ENCODE measurements around the gene CHMP1B.

The CHMP1B gene, protein sequence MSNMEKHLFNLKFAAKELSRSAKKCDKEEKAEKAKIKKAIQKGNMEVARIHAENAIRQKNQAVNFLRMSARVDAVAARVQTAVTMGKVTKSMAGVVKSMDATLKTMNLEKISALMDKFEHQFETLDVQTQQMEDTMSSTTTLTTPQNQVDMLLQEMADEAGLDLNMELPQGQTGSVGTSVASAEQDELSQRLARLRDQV

GRCh38 chr18:11851146-11851805 lies at the start of gene CHMP1B:
Gene CHMP1B, plus strand, starts transcription at chr18:11851413. Its CDS starts 99 bp downstream, at chr18:11851512.
- DNase-seq, result peak; percentile 99

DNA sequence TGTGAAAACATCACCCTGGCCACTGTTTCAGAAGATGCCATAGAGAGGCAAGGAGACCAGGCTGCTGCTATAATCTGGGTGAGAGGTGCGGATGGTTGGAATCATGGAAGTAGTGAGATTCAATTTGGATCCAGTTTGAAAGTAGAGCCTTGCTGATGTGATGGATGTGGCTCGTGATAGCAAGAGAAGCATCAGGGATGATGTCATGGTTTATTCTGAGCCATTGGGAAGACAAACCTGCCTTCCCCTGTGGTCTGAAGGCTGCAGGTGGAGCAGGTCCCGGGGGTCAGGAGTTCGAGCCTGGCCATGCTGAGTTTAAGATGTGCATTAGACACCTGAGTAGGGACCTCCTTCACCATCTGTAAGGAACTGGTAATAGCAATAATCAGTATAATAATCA lies 49.6 kb upstream of the CHMP1B start:
- DNase-seq, result no peak

DNA sequence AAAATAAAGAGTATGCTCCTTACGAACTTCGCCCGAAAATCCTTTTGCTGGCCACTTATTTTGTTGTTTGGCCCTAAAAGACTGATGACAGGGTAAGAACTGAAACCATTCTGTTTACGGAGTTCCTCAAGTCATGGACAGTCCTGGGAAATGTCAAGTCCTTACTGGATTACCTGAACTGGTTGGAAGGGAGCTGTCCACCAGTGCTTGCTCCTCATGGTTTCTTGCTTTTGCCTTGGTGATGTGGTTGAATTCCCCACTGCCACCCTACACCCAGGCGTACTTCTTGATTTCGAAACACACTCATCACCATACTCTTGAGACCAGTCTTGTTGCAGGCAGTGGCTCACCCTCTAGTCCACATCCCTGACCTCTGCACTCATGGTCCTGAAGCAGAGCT lies 49.1 kb upstream of the CHMP1B start:
- no peak for DNase-seq

GRCh38 chr18:11802586-11802985 lies 48.6 kb upstream of the CHMP1B start:
- no peak for DNase-seq

DNA sequence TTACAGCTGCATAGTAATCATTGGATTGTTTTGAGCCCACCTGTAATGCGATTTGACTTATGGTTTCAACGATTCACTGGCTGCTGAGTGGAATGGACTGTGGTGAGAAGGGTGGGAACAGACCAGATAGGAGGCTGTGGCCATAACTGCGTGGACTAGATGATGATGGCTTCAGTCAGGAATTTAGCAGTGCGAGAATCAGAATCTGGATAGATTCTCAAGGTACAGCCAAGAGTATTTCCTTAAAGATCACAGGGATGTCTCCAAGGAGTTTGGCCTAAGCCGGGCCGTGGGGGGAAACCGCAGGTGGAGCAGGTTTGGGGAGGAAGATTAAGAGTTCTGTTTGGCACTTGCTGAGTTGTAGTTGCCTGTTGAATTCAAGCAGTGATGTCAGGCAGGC lies 44.0 kb upstream of the CHMP1B start:
- no peak for DNase-seq

- no peak for DNase-seq
These were observed 43.0 kb upstream of the CHMP1B start for GRCh38 chr18:11808001-11808855.

- DNase-seq, result no peak
These were observed 41.3 kb upstream of the CHMP1B start for GRCh38 chr18:11809895-11810294.

- no peak for DNase-seq
These were observed 40.8 kb upstream of the CHMP1B start for GRCh38 chr18:11810379-11810778.

- no peak for DNase-seq
These were observed 40.2 kb upstream of the CHMP1B start for GRCh38 chr18:11811009-11811408.

GRCh38 chr18:11817229-11817628 lies 34.0 kb upstream of the CHMP1B start:
- no peak for DNase-seq

DNA sequence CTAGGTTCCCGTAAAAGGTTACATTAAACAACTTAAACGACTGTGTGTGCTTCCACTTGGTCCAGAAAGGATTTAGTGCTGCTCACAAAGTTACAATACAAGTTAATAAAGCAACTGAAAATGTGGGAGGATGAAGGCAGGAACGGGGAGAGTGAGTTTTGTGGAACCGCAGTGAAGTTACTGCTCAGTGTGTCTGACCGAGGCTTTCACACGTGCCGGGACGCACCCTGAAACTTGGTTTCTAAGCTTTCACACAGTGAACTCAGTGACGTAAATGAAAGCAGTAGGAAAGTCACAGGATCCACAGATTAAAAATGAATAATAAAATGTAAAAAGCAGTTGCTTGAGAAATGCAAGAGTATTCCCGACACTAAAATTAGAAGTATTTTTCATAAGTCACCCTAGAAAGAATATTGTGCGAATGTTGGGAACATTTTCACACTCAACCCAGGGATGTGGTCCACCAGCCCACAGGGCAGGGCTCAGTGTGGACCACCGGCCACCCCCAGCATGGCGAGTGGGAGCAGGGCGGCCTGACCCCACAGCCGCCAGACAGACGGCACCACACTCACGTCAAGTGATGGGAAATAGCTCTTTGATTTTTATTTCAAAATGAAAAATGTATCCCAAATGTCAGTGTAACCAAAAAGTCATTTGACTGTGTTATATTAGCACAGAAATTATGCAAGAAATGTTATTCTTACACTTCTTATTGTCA lies 32.6 kb upstream of the CHMP1B start:
- no peak for DNase-seq

GRCh38 chr18:11819938-11820337 lies 31.3 kb upstream of the CHMP1B start:
- DNase-seq, result no peak

- no peak for DNase-seq
These were observed 30.5 kb upstream of the CHMP1B start for GRCh38 chr18:11820697-11821096.

DNA sequence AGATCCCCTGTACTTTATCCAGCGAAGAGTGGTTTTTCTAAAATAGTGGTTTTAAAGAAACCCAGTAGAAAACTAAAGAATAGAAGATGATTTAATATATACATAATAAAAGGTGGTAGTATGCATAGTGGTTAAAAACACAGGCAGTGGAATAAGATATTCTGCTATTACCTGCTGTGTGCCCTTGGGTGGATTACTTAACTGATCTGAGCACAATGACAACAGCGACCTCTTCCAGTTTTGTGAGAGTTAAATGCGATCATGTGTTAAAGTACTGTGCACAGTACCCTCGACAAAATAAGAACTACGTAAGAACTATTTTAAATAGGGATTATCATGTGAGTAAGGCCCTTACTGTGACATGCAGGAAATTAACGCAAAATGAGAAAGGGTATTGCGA lies 30.0 kb upstream of the CHMP1B start:
- DNase-seq, result no peak

DNA sequence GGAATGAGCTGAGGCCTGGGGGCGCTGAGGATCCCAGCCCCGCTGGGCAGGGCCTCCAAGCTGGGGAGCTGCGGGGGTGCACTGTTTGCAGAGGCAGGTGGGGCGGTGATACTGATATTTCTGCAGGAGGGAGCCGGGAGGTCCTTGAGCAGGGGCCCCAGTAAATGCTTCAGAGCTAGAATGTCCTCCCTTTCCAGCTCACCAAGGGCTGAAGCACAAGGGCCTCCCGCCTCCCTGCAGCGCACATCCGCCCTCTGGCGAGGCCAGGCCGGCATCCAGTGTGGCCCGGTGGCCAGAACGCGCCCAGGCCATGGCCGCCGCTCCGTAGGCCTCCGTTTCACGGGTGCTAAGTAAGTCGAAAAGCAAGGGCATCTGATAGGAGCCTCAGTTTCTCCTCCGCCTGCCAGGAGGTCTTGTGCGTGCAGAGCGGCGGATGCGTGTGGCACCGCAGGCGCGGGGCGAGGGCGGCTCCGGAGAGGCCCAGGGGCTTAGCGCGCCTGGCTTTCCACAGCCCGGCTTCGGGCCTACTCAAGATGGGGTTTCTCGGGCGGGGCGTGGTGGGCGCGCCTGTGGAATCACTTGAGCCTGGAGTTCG lies 29.5 kb upstream of the CHMP1B start:
- DNase-seq, result no peak

DNA sequence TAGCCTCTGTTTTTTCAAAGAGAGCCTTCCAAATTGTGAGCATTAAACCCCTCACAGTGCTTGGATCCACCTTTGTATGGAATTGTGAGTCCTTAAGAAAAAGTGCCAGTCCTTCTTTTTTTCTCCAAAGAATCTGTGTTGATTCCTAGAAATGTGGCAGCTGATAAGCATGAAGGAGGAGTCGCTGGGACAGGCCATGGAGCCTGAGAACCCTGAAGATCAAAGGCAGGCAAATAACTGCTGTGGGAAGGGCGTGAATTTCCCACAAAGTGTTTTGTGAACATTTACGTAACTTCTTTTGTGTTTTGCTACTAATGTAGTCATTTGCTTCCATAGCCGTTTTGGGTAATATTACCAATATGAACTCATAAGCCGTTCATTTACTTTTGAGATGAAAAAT lies 27.7 kb upstream of the CHMP1B start:
- no peak for DNase-seq

GRCh38 chr18:11826836-11827235 lies 24.4 kb upstream of the CHMP1B start:
- DNase-seq, result peak; percentile 52

DNA sequence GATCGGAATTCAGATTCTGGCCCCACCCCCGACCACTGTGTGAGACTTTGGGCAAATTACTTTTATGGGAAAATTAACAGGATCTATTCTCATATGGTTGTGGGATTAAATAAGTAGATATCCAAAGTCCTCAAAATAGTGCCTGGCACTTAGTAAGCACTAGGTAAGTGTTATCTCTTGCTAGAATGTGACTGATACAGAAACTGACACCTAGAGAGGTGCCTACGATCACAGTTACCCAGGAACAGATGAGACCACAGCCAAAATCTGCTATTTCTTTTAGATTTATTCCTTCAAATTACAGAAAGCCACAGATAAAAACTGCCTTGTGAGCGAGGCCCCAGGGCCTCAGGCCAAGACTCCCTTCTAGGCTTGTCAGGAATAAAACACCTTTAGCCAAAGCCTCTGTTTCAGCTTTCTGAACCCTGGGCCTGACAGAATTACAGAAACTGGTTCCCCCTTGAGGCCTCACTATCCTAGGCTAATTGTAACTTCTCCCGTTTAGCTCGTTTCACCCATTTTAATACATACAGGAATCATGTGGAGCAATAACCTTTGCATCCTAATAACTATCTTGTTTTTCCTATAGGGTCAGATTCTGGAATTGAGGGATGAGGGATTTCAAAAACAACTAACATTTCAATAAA lies 22.3 kb upstream of the CHMP1B start:
- DNase-seq, result no peak

GRCh38 chr18:11830585-11830984 lies 20.6 kb upstream of the CHMP1B start:
- no peak for DNase-seq

- DNase-seq, result no peak
These were observed 19.3 kb upstream of the CHMP1B start for GRCh38 chr18:11831921-11832320.

DNA sequence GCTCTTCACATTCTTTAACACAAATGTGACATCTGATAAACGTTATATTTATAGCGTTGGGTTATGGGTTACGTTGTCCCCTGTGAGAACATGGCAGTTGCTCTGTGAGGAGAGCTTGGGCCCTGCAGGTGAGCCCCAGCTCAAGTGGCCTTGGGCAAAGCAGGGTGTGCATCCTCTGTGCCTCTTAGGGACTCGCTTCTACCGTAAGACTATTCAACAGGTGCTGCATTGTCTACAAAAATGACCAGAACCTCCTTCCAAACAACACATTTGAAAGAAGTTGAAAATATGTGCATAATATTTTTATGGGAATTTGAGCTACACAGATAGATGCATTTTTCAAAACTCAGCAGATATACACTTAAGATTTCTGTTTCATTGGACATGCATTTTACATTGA lies 16.4 kb upstream of the CHMP1B start:
- no peak for DNase-seq

DNA sequence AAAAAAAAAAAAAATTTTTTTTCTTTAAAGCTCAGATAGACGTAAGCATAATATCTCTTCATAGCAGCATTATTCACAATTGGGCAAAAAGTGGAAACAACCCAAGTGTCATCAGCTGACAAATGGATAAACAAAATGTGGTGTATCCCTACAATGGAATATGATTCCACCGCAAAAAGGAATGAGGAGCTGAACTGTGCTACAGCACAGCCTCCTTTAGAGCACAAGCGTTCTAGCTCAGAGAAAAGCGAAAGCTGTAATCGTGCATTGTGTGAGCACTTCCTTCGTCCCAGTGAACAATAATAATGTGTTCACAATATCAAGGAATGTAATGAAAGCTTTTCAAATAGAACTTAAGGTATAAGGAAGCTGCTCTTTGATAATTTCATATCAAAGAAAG lies 11.7 kb upstream of the CHMP1B start:
- DNase-seq, result no peak
